HepG2 (cell line): ENCODE data around the gene HP1BP3. TPM values are rescaled to one million over a fixed set of nuclear protein-coding genes. Genes with fewer than 3 reads are reported as not detected.

Source experiments
- DRAP1 ChIP-seq: IDR thresholded peaks from 2 replicates; pipeline ENCODE4 v1.6.1; 2016; ENCODE audit warnings: missing genetic modification reagents, missing compliant biosample characterization
- FOXA3 ChIP-seq: IDR thresholded peaks from 2 replicates; pipeline ENCODE4 v1.6.1; 2016; ENCODE audit warnings: missing genetic modification reagents, missing compliant biosample characterization
- FOXJ3 ChIP-seq: sonication (generic); formaldehyde crosslinking; IDR thresholded peaks from 2 replicates; pipeline ENCODE4 v1.4.0; 2020; ENCODE audit warnings: missing genetic modification reagents, mild to moderate bottlenecking, borderline replicate concordance
- MTERF4 ChIP-seq: sonication (generic); formaldehyde crosslinking; IDR thresholded peaks from 2 replicates; pipeline ENCODE4 v1.8.0; 2023; ENCODE audit warnings: mild to moderate bottlenecking, missing genetic modification reagents
- ZBTB33 ChIP-seq: sonication (generic); formaldehyde crosslinking; IDR thresholded peaks from 2 replicates; pipeline ENCODE4 v1.4.0; 2020; ENCODE audit warnings: missing genetic modification reagents
- ZNF629 ChIP-seq: sonication (generic); formaldehyde crosslinking; conservative IDR thresholded peaks from 2 replicates; pipeline ENCODE4 v1.5.0; 2020; ENCODE audit warnings: missing genetic modification reagents
- ZNF784 ChIP-seq: sonication (generic); formaldehyde crosslinking; IDR thresholded peaks from 2 replicates; pipeline ENCODE4 v1.5.1; 2020; ENCODE audit warnings: missing genetic modification reagents, mild to moderate bottlenecking, borderline replicate concordance
- ZSCAN31 ChIP-seq: sonication (generic); formaldehyde crosslinking; IDR thresholded peaks from 2 replicates; pipeline ENCODE4 v1.5.0; 2020; ENCODE audit warnings: low read depth, mild to moderate bottlenecking, missing genetic modification reagents
- polyA plus RNA-seq, 8 experiments: library from polyadenylated mRNA; depleted of rRNA in 3 of 8; stranded (reverse) in 7 of 8; unstranded in 1 of 8; fragments of >200 nt; fragmentation: Illumina TruSeq in 4 of 8; extraction: Trizol in 4 of 8; gene quantifications; 2 replicates each; pipeline versions ENCODE4 v1.2.1 to v1.2.3, GENCODE V29; 2011 to 2016; ENCODE audit warnings: low read depth in 4 of 8, missing spikeins in 1 of 8, mixed read lengths in 1 of 8; ENCODE audit not compliant: insufficient read depth in 1 of 8
- total RNA-seq, 5 experiments: library from RNA; depleted of rRNA; stranded (reverse); fragments of >200 nt; fragmentation: Illumina TruSeq; extraction: Trizol; gene quantifications; 2 replicates each; pipeline ENCODE4 v1.2.3, GENCODE V29; 2016; ENCODE audit warnings: low read depth in 1 of 5
- TF ChIP-seq, protein P1 (sequence below): sonication (generic); formaldehyde crosslinking; conservative IDR thresholded peaks from 2 replicates; pipeline ENCODE4 v1.8.0; 2022; ENCODE audit warnings: mild to moderate bottlenecking, moderate library complexity, missing genetic modification reagents
- TF ChIP-seq, protein P2 (sequence below): sonication (generic); formaldehyde crosslinking; IDR thresholded peaks from 2 replicates; pipeline ENCODE4 v1.4.0; 2020; ENCODE audit warnings: missing genetic modification reagents

The HP1BP3 gene
- total and polyA plus RNA-seq, 2 of the 13 experiments (the other 11 are each of a cell fraction or from before 2014, with no cell fraction given), result 98.5 to 137 TPM

GRCh38 chr1:20696397-20697333, 90.4 kb downstream of the HP1BP3 start (continued):
- TF ChIP-seq ZBTB33 (0 out of 2 replicates have a peak, but pooled peaks have one; percentile 25), MTERF4 (no peak), ZNF784 (CRISPR knock-in tag) (0 out of 2 replicates have a peak, but pooled peaks have one; percentile 46), FOXJ3 (CRISPR knock-in tag) (0 out of 2 replicates have a peak, but pooled peaks have one; percentile 30), FOXA3 (CRISPR knock-in tag) (peak; percentile 29; the same call in 1 of the 2 replicates), ZNF629 (CRISPR knock-in tag) (no peak), ZSCAN31 (CRISPR knock-in tag) (0 out of 2 replicates have a peak, but pooled peaks have one; percentile 47), DRAP1 (no peak)
- TF ChIP-seq, protein P1, sequence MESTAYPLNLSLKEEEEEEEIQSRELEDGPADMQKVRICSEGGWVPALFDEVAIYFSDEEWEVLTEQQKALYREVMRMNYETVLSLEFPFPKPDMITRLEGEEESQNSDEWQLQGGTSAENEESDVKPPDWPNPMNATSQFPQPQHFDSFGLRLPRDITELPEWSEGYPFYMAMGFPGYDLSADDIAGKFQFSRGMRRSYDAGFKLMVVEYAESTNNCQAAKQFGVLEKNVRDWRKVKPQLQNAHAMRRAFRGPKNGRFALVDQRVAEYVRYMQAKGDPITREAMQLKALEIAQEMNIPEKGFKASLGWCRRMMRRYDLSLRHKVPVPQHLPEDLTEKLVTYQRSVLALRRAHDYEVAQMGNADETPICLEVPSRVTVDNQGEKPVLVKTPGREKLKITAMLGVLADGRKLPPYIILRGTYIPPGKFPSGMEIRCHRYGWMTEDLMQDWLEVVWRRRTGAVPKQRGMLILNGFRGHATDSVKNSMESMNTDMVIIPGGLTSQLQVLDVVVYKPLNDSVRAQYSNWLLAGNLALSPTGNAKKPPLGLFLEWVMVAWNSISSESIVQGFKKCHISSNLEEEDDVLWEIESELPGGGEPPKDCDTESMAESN (CRISPR knock-in tag), result peak; percentile 66; the same call in 1 of the 2 replicates
- TF ChIP-seq, protein P2, sequence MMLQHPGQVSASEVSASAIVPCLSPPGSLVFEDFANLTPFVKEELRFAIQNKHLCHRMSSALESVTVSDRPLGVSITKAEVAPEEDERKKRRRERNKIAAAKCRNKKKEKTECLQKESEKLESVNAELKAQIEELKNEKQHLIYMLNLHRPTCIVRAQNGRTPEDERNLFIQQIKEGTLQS (CRISPR knock-in tag), result 0 out of 2 replicates have a peak, but pooled peaks have one; percentile 14
